ENCODE data around the gene CCDC78. TPM values are rescaled to one million over a fixed set of nuclear protein-coding genes. Genes with fewer than 3 reads are reported as not detected.

Gene CCDC78
- total and polyA plus RNA-seq, 2 of the 13 experiments (the other 11 are each of a cell fraction or from before 2014, with no cell fraction given): 0.53 to 1.5 TPM

GRCh38 chr16:695355-696089 is 30.7 kb downstream of the CCDC78 start (continued):
- TF ChIP-seq EZH2 (conservative IDR thresholded peaks at IDR 0.05; ENCODE audit: low read depth, low read length): 0 out of 2 replicates have a peak, but pooled peaks have one; percentile 32
- no peak for TF ChIP-seq SSRP1 (CRISPR knock-in tag; IDR thresholded peaks at IDR 0.05)
- TF ChIP-seq PPARG (CRISPR knock-in tag; conservative IDR thresholded peaks at IDR 0.05): no peak
- TF ChIP-seq, protein P1, sequence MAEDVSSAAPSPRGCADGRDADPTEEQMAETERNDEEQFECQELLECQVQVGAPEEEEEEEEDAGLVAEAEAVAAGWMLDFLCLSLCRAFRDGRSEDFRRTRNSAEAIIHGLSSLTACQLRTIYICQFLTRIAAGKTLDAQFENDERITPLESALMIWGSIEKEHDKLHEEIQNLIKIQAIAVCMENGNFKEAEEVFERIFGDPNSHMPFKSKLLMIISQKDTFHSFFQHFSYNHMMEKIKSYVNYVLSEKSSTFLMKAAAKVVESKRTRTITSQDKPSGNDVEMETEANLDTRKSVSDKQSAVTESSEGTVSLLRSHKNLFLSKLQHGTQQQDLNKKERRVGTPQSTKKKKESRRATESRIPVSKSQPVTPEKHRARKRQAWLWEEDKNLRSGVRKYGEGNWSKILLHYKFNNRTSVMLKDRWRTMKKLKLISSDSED (CRISPR knock-in tag; IDR thresholded peaks at IDR 0.05): peak; percentile 74; the same call in 1 of the 2 replicates
- no peak for TF ChIP-seq GABPA (IDR thresholded peaks at IDR 0.05; ENCODE audit: low read depth, low read length)
- no peak for TF ChIP-seq GABPA (CRISPR knock-in tag; IDR thresholded peaks at IDR 0.05; ENCODE audit: low read depth)
- TF ChIP-seq FOSL1 (CRISPR knock-in tag; IDR thresholded peaks at IDR 0.05; ENCODE audit: borderline replicate concordance): no peak
- TF ChIP-seq RARG (CRISPR knock-in tag; IDR thresholded peaks at IDR 0.05; ENCODE audit: low read depth): no peak
- TF ChIP-seq ELF3 (CRISPR knock-in tag; IDR thresholded peaks at IDR 0.05): peak; percentile 25; the same call in 1 of the 2 replicates
- no peak; the same call in 1 of the 2 replicates for TF ChIP-seq KAT7 (CRISPR knock-in tag; IDR thresholded peaks at IDR 0.05; ENCODE audit: borderline replicate concordance)
- no peak for TF ChIP-seq MIXL1 (CRISPR knock-in tag; IDR thresholded peaks at IDR 0.05)
- TF ChIP-seq ZNF256 (CRISPR knock-in tag; conservative IDR thresholded peaks at IDR 0.05): no peak
- TF ChIP-seq, protein P2, sequence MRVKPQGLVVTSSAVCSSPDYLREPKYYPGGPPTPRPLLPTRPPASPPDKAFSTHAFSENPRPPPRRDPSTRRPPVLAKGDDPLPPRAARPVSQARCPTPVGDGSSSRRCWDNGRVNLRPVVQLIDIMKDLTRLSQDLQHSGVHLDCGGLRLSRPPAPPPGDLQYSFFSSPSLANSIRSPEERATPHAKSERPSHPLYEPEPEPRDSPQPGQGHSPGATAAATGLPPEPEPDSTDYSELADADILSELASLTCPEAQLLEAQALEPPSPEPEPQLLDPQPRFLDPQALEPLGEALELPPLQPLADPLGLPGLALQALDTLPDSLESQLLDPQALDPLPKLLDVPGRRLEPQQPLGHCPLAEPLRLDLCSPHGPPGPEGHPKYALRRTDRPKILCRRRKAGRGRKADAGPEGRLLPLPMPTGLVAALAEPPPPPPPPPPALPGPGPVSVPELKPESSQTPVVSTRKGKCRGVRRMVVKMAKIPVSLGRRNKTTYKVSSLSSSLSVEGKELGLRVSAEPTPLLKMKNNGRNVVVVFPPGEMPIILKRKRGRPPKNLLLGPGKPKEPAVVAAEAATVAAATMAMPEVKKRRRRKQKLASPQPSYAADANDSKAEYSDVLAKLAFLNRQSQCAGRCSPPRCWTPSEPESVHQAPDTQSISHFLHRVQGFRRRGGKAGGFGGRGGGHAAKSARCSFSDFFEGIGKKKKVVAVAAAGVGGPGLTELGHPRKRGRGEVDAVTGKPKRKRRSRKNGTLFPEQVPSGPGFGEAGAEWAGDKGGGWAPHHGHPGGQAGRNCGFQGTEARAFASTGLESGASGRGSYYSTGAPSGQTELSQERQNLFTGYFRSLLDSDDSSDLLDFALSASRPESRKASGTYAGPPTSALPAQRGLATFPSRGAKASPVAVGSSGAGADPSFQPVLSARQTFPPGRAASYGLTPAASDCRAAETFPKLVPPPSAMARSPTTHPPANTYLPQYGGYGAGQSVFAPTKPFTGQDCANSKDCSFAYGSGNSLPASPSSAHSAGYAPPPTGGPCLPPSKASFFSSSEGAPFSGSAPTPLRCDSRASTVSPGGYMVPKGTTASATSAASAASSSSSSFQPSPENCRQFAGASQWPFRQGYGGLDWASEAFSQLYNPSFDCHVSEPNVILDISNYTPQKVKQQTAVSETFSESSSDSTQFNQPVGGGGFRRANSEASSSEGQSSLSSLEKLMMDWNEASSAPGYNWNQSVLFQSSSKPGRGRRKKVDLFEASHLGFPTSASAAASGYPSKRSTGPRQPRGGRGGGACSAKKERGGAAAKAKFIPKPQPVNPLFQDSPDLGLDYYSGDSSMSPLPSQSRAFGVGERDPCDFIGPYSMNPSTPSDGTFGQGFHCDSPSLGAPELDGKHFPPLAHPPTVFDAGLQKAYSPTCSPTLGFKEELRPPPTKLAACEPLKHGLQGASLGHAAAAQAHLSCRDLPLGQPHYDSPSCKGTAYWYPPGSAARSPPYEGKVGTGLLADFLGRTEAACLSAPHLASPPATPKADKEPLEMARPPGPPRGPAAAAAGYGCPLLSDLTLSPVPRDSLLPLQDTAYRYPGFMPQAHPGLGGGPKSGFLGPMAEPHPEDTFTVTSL (CRISPR knock-in tag; IDR thresholded peaks at IDR 0.05; ENCODE audit: borderline replicate concordance): 0 out of 2 replicates have a peak, but pooled peaks have one; percentile 31
- peak; percentile 82; the same call in 1 of the 2 replicates for TF ChIP-seq RXRA (CRISPR knock-in tag; IDR thresholded peaks at IDR 0.05)
- 0 out of 2 replicates have a peak, but pooled peaks have one; percentile 42 for TF ChIP-seq NFKBIZ (CRISPR knock-in tag; IDR thresholded peaks at IDR 0.05)
- TF ChIP-seq AHR (CRISPR knock-in tag; IDR thresholded peaks at IDR 0.05): peak; percentile 96; the same call in 1 of the 2 replicates
- peak; percentile 84; the same call in 1 of the 2 replicates for TF ChIP-seq ZC3H13 (CRISPR knock-in tag; IDR thresholded peaks at IDR 0.05)
- TF ChIP-seq CCAR2 (optimal IDR thresholded peaks at IDR 0.05; ENCODE audit: low read depth, low read length): no peak
- no peak for TF ChIP-seq FOSL2 (CRISPR knock-in tag; IDR thresholded peaks at IDR 0.05)
- no peak for TF ChIP-seq HNRNPH1 (optimal IDR thresholded peaks at IDR 0.05; ENCODE audit: low read depth, low read length)
- peak; percentile 84 for TF ChIP-seq RNF2 (conservative IDR thresholded peaks at IDR 0.05; ENCODE audit: low read depth)
- peak; percentile 59; the same call in 1 of the 2 replicates for TF ChIP-seq NFKB2 (CRISPR knock-in tag; IDR thresholded peaks at IDR 0.05; ENCODE audit: borderline replicate concordance)
- TF ChIP-seq SRSF4 (IDR thresholded peaks at IDR 0.05; ENCODE audit: low read depth, low read length, poor library complexity, severe bottlenecking): no peak
- no peak; the same call in 1 of the 2 replicates for TF ChIP-seq RARA (CRISPR knock-in tag; IDR thresholded peaks at IDR 0.05)
